ENCODE measurements around the gene MCM7. TPM values are rescaled to one million over a fixed set of nuclear protein-coding genes. Genes with fewer than 3 reads are reported as not detected.
A peak's percentile ranks its signal among the peaks of the same experiment; 100 is the strongest.

Gene MCM7
- total RNA-seq, 2 donors from 2014 or later: 68.1 to 241 TPM

- intact Hi-C loops (cut with DNase I): no loop called here
- TF ChIP-seq CTCF (IDR thresholded peaks at IDR 0.05): no peak
- Histone ChIP-seq H3K4me3 (peak overlapping the region; percentile 66), H3K9me3 (no peaks in the 10 kb centered on the region), H3K4me1 (peaks cover 3% of the 10 kb centered on the region), H3K27ac (peak overlapping the region; percentile 75), H3K27me3 (no peaks in the 10 kb centered on the region), H3K9ac (ENCODE audit: low read depth in 2 of 2, low read length in 2 of 2) (peak overlapping the region; percentile 93 to 97), H3K36me3 (peaks cover 6% of the 10 kb centered on the region)
- DNase-seq: no peak
Observed at GRCh38 chr7:100088095-100088620, 13.0 kb downstream of the MCM7 start.

- peaks cover 3% of the 10 kb centered on the region for H3K4me1 ChIP-seq
Observed at GRCh38 chr7:100087055-100087750, 14.0 kb downstream of the MCM7 start.

GRCh38 chr7:100085515-100085914, 15.7 kb downstream of the MCM7 start:
- Histone ChIP-seq H3K36me3 (no peaks in the 10 kb centered on the region), H3K27ac (no peak overlapping the region), H3K4me3 (no peak overlapping the region), H3K9ac (ENCODE audit: low read depth in 2 of 2, low read length in 2 of 2) (no peak overlapping the region), H3K4me1 (peaks cover 4% of the 10 kb centered on the region), H3K9me3 (no peaks in the 10 kb centered on the region), H3K27me3 (no peaks in the 10 kb centered on the region)
- no peak for TF ChIP-seq CTCF (IDR thresholded peaks at IDR 0.05)
- DNase-seq: no peak
- intact Hi-C loops (cut with DNase I): no loop called here

More at GRCh38 chr7:100087055-100087750, 14.0 kb downstream of the MCM7 start:
- intact Hi-C loops (cut with DNase I): no loop called here
- Histone ChIP-seq H3K9me3 (no peaks in the 10 kb centered on the region), H3K27me3 (no peaks in the 10 kb centered on the region), H3K27ac (peak overlapping the region; percentile 5), H3K4me3 (no peak overlapping the region), H3K36me3 (no peaks in the 10 kb centered on the region), H3K9ac (ENCODE audit: low read depth in 2 of 2, low read length in 2 of 2) (no peak overlapping the region)
- TF ChIP-seq CTCF (IDR thresholded peaks at IDR 0.05): no peak
- DNase-seq: no peak

- DNase-seq: no peak
- no peak for TF ChIP-seq CTCF (IDR thresholded peaks at IDR 0.05)
- H3K9me3 ChIP-seq: no peaks in the 10 kb centered on the region
- no peak overlapping the region for H3K4me3 ChIP-seq
- H3K36me3 ChIP-seq: no peaks in the 10 kb centered on the region
- peaks cover 19% of the 10 kb centered on the region for H3K4me1 ChIP-seq
- H3K27ac ChIP-seq: peak overlapping the region; percentile 65
- intact Hi-C loops (cut with DNase I): loop anchor here (5.0 kb wide), 2 partner anchors 36 to 91 kb away; partner anchors contain the start of gene ZSCAN21
- H3K9ac ChIP-seq (ENCODE audit: low read depth in 2 of 2, low read length in 2 of 2): peak overlapping the region in 1 of 2 donors; percentile 21
- H3K27me3 ChIP-seq: no peaks in the 10 kb centered on the region
Observed at GRCh38 chr7:100082978-100083377, 18.2 kb downstream of the MCM7 start.

- no peaks in the 10 kb centered on the region for H3K27me3 ChIP-seq
- peak within 1 kb of the TSS; percentile 96 to 99 for H3K9ac ChIP-seq (ENCODE audit: low read depth in 2 of 2, low read length in 2 of 2)
- H3K4me1 ChIP-seq: peaks cover 19% of the 10 kb centered on the region
- peak; percentile 99 for DNase-seq
- peak within 1 kb of the TSS; percentile 82 for H3K27ac ChIP-seq
- no peaks in the 10 kb centered on the region for H3K36me3 ChIP-seq
- no peaks in the 10 kb centered on the region for H3K9me3 ChIP-seq
- peak within 1 kb of the TSS; percentile 97 for H3K4me3 ChIP-seq
- peak; percentile 94 for TF ChIP-seq CTCF (IDR thresholded peaks at IDR 0.05)
- intact Hi-C loops (cut with DNase I): loop anchor here (5.0 kb wide), 2 partner anchors 34 to 89 kb away; partner anchors contain the start of gene ZSCAN21
Observed at GRCh38 chr7:100081535-100082102, 19.6 kb downstream of the MCM7 start, which contains the start of gene ZNF3. Gene ZNF3 (minus strand): TSS chr7:100081723. CDS start chr7:100077357, 4,366 bp downstream.

All from colonic mucosa (tissue), 4 donors.